Lower leg skin (tissue), 3 donors: ENCODE measurements around the gene ERN1.

Experiments used
- POLR2A ChIP-seq, 2 donors: fragments of 450-650 bp; IDR thresholded peaks; one replicate each; pipeline ENCODE4 v1.6.1; 2016 to 2017; ENCODE audit warnings: antibody characterized with exemption in 2 of 2, mild to moderate bottlenecking in 1 of 2, moderate library complexity in 1 of 2
- TF ChIP-seq, protein P1 (sequence below), 3 donors: fragments of 450-650 bp; IDR thresholded peaks; one replicate each; pipeline ENCODE4 v1.5.1; 2016; ENCODE audit warnings: antibody characterized with exemption in 3 of 3, mild to moderate bottlenecking in 3 of 3, moderate library complexity in 2 of 3

DNA sequence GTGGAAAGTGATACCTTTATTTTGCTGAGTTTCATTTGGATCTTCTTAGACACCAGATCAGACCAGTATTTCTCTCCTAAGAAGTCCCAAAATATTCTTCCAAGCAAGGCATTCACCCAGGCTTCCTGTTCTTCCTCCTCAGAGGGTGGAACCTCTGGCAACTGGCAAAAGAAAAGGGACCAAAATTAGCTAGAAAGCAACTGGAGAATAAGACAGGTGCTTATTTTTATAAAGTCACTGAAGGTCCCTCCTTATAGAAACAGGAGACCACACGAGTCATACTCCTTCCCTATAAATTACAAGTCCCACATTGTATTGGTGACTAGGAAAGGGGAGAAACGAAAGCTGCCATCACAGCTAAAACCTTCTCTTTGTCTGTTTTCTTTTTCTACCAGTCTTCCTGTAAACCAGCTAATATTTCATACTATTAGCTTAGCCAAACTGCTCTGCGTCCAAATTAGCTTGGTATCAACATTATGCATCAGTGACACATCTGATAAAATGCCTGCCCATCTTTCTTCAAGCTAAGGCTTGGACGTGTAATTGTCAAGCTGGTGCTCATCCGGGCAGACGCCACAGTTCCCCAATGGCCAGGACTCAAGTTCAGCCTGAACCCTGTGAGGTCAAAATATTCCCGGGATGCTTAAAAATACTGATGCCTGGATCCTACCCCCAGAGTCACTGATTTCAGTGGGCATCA lies 47.5 kb upstream of the ERN1 start:
- TF ChIP-seq, protein P1, sequence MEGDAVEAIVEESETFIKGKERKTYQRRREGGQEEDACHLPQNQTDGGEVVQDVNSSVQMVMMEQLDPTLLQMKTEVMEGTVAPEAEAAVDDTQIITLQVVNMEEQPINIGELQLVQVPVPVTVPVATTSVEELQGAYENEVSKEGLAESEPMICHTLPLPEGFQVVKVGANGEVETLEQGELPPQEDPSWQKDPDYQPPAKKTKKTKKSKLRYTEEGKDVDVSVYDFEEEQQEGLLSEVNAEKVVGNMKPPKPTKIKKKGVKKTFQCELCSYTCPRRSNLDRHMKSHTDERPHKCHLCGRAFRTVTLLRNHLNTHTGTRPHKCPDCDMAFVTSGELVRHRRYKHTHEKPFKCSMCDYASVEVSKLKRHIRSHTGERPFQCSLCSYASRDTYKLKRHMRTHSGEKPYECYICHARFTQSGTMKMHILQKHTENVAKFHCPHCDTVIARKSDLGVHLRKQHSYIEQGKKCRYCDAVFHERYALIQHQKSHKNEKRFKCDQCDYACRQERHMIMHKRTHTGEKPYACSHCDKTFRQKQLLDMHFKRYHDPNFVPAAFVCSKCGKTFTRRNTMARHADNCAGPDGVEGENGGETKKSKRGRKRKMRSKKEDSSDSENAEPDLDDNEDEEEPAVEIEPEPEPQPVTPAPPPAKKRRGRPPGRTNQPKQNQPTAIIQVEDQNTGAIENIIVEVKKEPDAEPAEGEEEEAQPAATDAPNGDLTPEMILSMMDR (IDR thresholded peaks at IDR 0.05) = no peak
- TF ChIP-seq POLR2A (IDR thresholded peaks at IDR 0.05) = no peak
